K562 (cell line): ENCODE measurements around the gene BAMBI. TPM values are rescaled to one million over a fixed set of nuclear protein-coding genes. Genes with fewer than 3 reads are reported as not detected.
A peak's percentile ranks its signal among the peaks of the same experiment; 100 is the strongest.

Experiments used
- ATAC-seq: fragments of 200-7000 bp; cut with Tn5 transposase; 3 replicates; pipeline ENCODE4 v1.9.1; 2020; ENCODE audit warnings: moderate library complexity
- BruUV-seq: library from RNA; stranded (reverse); fragments of 400-500 nt; replicated peaks from 2 replicates; lab custom pipeline; 2021; lab: Mats Ljungman, UMichigan
- CTCF ChIA-PET: fragments of 300-600 bp; formaldehyde crosslinking; extraction: SDS; loops from one replicate; lab custom pipeline; 2021; ENCODE audit warnings: low intra/inter-chr PET ratio; lab: Yijun Ruan, JAX
- POLR2A ChIA-PET: fragments of 300-600, 350-650 bp; sonication (Branson Sonifier 250); formaldehyde crosslinking; extraction: SDS; loops from one replicate; lab custom pipeline; 2021; ENCODE audit warnings: antibody characterized with exemption, inconsistent platforms; lab: Yijun Ruan, JAX
- DNase-seq, 4 experiments: peaks; one replicate each; pipeline versions ENCODE4 v3.0.0 to v3.0.0-alpha.2; 2011 to 2018; ENCODE audit warnings: low spot score in 3 of 4, mixed read lengths in 3 of 4; ENCODE audit errors: extremely low read depth in 1 of 4
- FAIRE-seq: peaks from 2 replicates; lab custom pipeline; 2011; peaks lifted over from hg19 to GRCh38; lab: Jason Lieb, UNC
- H2AFZ ChIP-seq: 2 replicates; pipeline ENCODE4 v1.6.0; 2011; ENCODE audit warnings: low read depth, low read length, control low read depth, inconsistent platforms
- H3K27ac ChIP-seq: fragments of 200-600 bp; 3 replicates; pipeline ENCODE4 v1.8.0; 2011; ENCODE audit warnings: low read depth, mild to moderate bottlenecking, control low read depth, inconsistent platforms, low read length, moderate library complexity, mixed read lengths; ENCODE audit errors: extremely low read depth
- H3K27me3 ChIP-seq, 2 experiments: fragments of 300-600 bp in 1 of 2; 2 replicates in 1 of 2; 3 replicates in 1 of 2; pipeline versions ENCODE4 v1.6.0 to v1.8.0; 2011; ENCODE audit warnings: inconsistent platforms in 2 of 2, low read length in 2 of 2, mild to moderate bottlenecking in 1 of 2, mixed read lengths in 1 of 2, moderate library complexity in 1 of 2; ENCODE audit not compliant: control insufficient read depth in 2 of 2, insufficient read depth in 2 of 2
- H3K36me3 ChIP-seq: fragments of 300-600 bp; 3 replicates; pipeline ENCODE4 v1.8.0; 2011; ENCODE audit warnings: mild to moderate bottlenecking, low read length, inconsistent platforms; ENCODE audit not compliant: control insufficient read depth, insufficient read depth
- H3K4me1 ChIP-seq, 2 experiments: fragments of 200-600 bp in 1 of 2; replicated peaks in 1 of 2; 2 replicates in 1 of 2; 3 replicates in 1 of 2; pipeline versions ENCODE4 v1.5.1 to v1.8.0; 2011; ENCODE audit warnings: inconsistent platforms in 2 of 2, low read length in 2 of 2, mild to moderate bottlenecking in 1 of 2, mixed read lengths in 1 of 2, moderate library complexity in 1 of 2; ENCODE audit not compliant: control insufficient read depth in 2 of 2, insufficient read depth in 2 of 2
- H3K4me2 ChIP-seq: 2 replicates; pipeline ENCODE4 v1.6.1; 2011; ENCODE audit warnings: low read length, control low read depth, inconsistent platforms, mixed read lengths; ENCODE audit not compliant: insufficient read depth
- H3K4me3 ChIP-seq: fragments of 200-600 bp; sonication (generic), shearing (Covaris generic); 2 replicates; pipeline ENCODE4 v1.5.1; 2016; ENCODE audit warnings: control low read depth, inconsistent platforms
- H3K79me2 ChIP-seq: fragments of 200-600 bp; 3 replicates; pipeline ENCODE4 v1.8.0; 2011; ENCODE audit warnings: low read length, inconsistent platforms; ENCODE audit not compliant: control insufficient read depth, insufficient read depth
- H3K9ac ChIP-seq, 2 experiments: 2 replicates each; pipeline versions ENCODE4 v1.6.0 to v1.6.1; 2011; ENCODE audit warnings: low read depth in 2 of 2, low read length in 2 of 2, control low read depth in 1 of 2, inconsistent platforms in 1 of 2, mild to moderate bottlenecking in 1 of 2, mixed read lengths in 1 of 2; ENCODE audit not compliant: insufficient read depth in 1 of 2
- H3K9me1 ChIP-seq: one replicate; pipeline ENCODE4 v1.6.0; 2011; ENCODE audit warnings: inconsistent platforms, mild to moderate bottlenecking, low read length, moderate library complexity; ENCODE audit not compliant: control insufficient read depth, insufficient read depth
- H3K9me3 ChIP-seq: replicated peaks from 2 replicates; pipeline ENCODE4 v1.5.1; 2011; ENCODE audit warnings: low read depth, low read length, inconsistent platforms; ENCODE audit not compliant: control insufficient read depth, insufficient read depth
- H4K20me1 ChIP-seq: replicated peaks from 2 replicates; pipeline ENCODE4 v1.6.1; 2011; ENCODE audit warnings: low read length, inconsistent platforms, mixed read lengths; ENCODE audit not compliant: control insufficient read depth, insufficient read depth
- BMI1 ChIP-seq: fragments of 150-350 bp; IDR thresholded peaks from 2 replicates; pipeline ENCODE4 v1.6.1; 2014; ENCODE audit warnings: low read length
- CBX1 ChIP-seq: sonication (generic); IDR thresholded peaks from 2 replicates; pipeline ENCODE4 v1.6.1; 2016; ENCODE audit warnings: antibody characterized with exemption, low read depth, mild to moderate bottlenecking
- CREM ChIP-seq: IDR thresholded peaks from 2 replicates; pipeline ENCODE4 v1.6.1; 2014; ENCODE audit warnings: antibody characterized with exemption, low read depth
- IFI16 ChIP-seq: fragments of 250-450 bp; sonication (Bioruptor Pico); IDR thresholded peaks from 2 replicates; pipeline ENCODE4 v2.1.2; 2022; ENCODE audit warnings: mild to moderate bottlenecking, inconsistent platforms
- NELFE ChIP-seq: IDR thresholded peaks from 2 replicates; pipeline ENCODE4 v1.6.1; 2011; ENCODE audit warnings: mild to moderate bottlenecking; ENCODE audit not compliant: insufficient read depth, insufficient read length
- NFIX ChIP-seq: fragments of 250-450 bp; sonication (Bioruptor Pico); IDR thresholded peaks from 2 replicates; pipeline ENCODE4 v1.4.0; 2020; ENCODE audit warnings: low read depth, mild to moderate bottlenecking, moderate library complexity
- RNF2 ChIP-seq: sonication (generic); IDR thresholded peaks from 2 replicates; pipeline ENCODE4 v1.6.1; 2016
- ZBED1 ChIP-seq: IDR thresholded peaks from 2 replicates; pipeline ENCODE4 v1.6.1; 2014
- ZC3H11A ChIP-seq: IDR thresholded peaks from 2 replicates; pipeline ENCODE4 v1.6.1; 2012; ENCODE audit warnings: low read depth, low read length, improper control_type of control experiment
- ZMIZ1 ChIP-seq, 2 experiments: fragments of 150-350 bp in 1 of 2; IDR thresholded peaks; 2 replicates each; pipeline ENCODE4 v1.6.1; 2012 to 2016; ENCODE audit warnings: low read depth in 2 of 2, low read length in 2 of 2, mild to moderate bottlenecking in 1 of 2, moderate library complexity in 1 of 2
- WGBS: fragments of 100-300 bp; shearing (Covaris generic); methylation state at CpG from one replicate; pipeline ENCODE4 v1.1.6; 2016; ENCODE audit warnings: low coverage, mixed read lengths; ENCODE audit not compliant: insufficient coverage; ENCODE audit errors: missing lambda C conversion rate; 5-methylcytosine and 5-hydroxymethylcytosine counted together
- in situ Hi-C: fragments of 300-500 bp; cut with MboI; formaldehyde crosslinking; loops from 4 replicates; pipeline ENCODE4 v1.15.0; 2018; ENCODE audit warnings: inconsistent platforms, mixed read lengths
- intact Hi-C: fragments of 100-400 bp; cut with micrococcal nuclease; formaldehyde crosslinking; loops from 2 replicates; pipeline ENCODE4 v1.14.2; 2022
- polyA plus RNA-seq, 8 experiments: library from polyadenylated mRNA; depleted of rRNA in 4 of 8; stranded (reverse) in 5 of 8; unstranded in 3 of 8; fragments of >200 nt; fragmentation: Nextera tagmentation in 2 of 8; fragmentation: Illumina TruSeq in 1 of 8; extraction: Ambion mirVana in 2 of 8; extraction: Trizol in 1 of 8; gene quantifications; 2 replicates each; pipeline versions ENCODE4 v1.2.1 to v1.2.3, GENCODE V29; 2011 to 2014; ENCODE audit warnings: inconsistent platforms in 1 of 8, missing spikeins in 1 of 8
- total RNA-seq, 7 experiments: library from RNA; depleted of rRNA in 6 of 7; stranded (reverse); fragments of >200 nt in 6 of 7; fragmentation: Illumina TruSeq in 2 of 7; extraction: Trizol in 2 of 7; gene quantifications; 2 replicates each; pipeline versions ENCODE4 v1.2.1 to v1.2.3, GENCODE V29; 2011 to 2021; ENCODE audit warnings: low replicate concordance in 1 of 7
- TF ChIP-seq, protein P1 (sequence below), 2 experiments: fragments of 450-650 bp; IDR thresholded peaks; 2 replicates each; pipeline ENCODE4 v1.6.1; 2018; ENCODE audit warnings: mild to moderate bottlenecking in 2 of 2, low read depth in 1 of 2; ENCODE audit not compliant: partially characterized antibody in 2 of 2
- TF ChIP-seq, protein P2 (sequence below): fragments of 450-650 bp; IDR thresholded peaks from 2 replicates; pipeline ENCODE4 v1.6.1; 2017; ENCODE audit warnings: antibody characterized with exemption

Gene BAMBI
- total and polyA plus RNA-seq, 9 of the 15 experiments (the other 6 are each of a cell fraction or from before 2014, with no cell fraction given), result 2.0 to 21.8 (median 13.5) TPM

DNA sequence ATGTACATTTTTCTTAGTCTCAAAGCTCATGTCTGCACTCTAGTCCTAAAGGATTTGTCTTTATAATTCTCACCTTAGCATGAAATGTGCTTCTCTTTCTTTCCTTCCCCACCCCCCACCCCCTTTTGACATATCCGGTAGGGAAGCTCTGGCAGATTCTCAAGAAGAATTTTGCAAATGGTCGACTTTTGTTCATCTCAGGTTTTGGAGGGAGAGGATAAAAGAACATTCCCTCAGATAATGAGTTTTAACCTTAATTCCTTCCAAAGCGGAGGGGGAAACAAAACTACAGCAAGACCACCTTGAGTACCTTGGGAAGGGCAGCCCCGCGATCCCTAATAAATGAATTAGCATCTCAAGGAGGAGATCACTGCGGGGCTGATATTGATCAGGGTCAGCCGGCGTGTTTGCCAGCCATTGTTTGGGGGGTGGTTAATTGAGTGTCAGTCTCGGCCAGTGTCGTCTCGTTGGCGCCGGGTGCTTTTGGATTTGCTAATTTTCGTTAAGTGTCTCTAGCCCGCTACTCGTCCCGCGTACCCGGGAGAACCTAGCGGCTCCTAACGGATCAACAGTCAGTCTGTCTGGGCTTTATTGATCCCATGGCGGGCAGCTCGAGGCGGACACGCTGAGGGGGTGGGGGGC is 874 bp upstream of the BAMBI start:
- in situ Hi-C loops (loop anchor here (10.0 kb wide), 1 partner anchor 198 kb away; no protein-coding TSS in a partner anchor), intact Hi-C loops (loop anchor here (2.0 to 5.0 kb wide), 4 partner anchors 131 to 454 kb away; no protein-coding TSS in a partner anchor)
- peak overlapping the region; percentile 41; the same call in 2 of the 3 replicates for H3K27ac ChIP-seq
- H3K4me1 ChIP-seq, result peaks cover 23% of the 10 kb centered on the region in 2 experiments
- peak overlapping the region; percentile 61 to 90; a peak in 3 of 4 replicates for H3K9ac ChIP-seq
- FAIRE-seq (no peak), DNase-seq (peak in 1 of 4 experiments; percentile 34), ATAC-seq (no peak)
- no TSS peak for BruUV-seq
- H4K20me1 ChIP-seq, result peaks cover 26% of the 10 kb centered on the region
- H3K9me3 ChIP-seq, result no peaks in the 10 kb centered on the region
- 23% methylated on average over 14 of the region's 25 CpGs for WGBS
- peak overlapping the region; percentile 78 for H3K4me3 ChIP-seq
- peaks cover 8% of the 10 kb centered on the region; the same call in 1 of the 3 replicates for H3K36me3 ChIP-seq
- ChIA-PET CTCF (interaction anchor here (0.8 to 0.9 kb wide), 2 partner anchors 202 to 453 kb away, joined by 3 to 5 read pairs; no protein-coding TSS in a partner anchor), POLR2A (interaction anchor here (0.7 to 0.9 kb wide), 2 partner anchors 56 to 319 kb away, joined by 4 read pairs; no protein-coding TSS in a partner anchor)
- no peaks in the 10 kb centered on the region for H3K9me1 ChIP-seq
- peaks cover 41% of the 10 kb centered on the region for H3K79me2 ChIP-seq
- H3K4me2 ChIP-seq, result peak overlapping the region; percentile 66
- no peaks in the 10 kb centered on the region for H3K27me3 ChIP-seq
- H2AFZ ChIP-seq, result peak overlapping the region; percentile 95
- no peak for TF ChIP-seq CBX1
- no peak for TF ChIP-seq ZMIZ1 (IDR thresholded peaks at IDR 0.05; ENCODE audit: low read depth in 2 of 2, low read length in 2 of 2)
- no peak for TF ChIP-seq IFI16 (CRISPR knock-in tag)
- TF ChIP-seq NFIX (CRISPR knock-in tag), result no peak
- TF ChIP-seq CREM, result 0 out of 2 replicates have a peak, but pooled peaks have one; percentile 4
- TF ChIP-seq, protein P1, sequence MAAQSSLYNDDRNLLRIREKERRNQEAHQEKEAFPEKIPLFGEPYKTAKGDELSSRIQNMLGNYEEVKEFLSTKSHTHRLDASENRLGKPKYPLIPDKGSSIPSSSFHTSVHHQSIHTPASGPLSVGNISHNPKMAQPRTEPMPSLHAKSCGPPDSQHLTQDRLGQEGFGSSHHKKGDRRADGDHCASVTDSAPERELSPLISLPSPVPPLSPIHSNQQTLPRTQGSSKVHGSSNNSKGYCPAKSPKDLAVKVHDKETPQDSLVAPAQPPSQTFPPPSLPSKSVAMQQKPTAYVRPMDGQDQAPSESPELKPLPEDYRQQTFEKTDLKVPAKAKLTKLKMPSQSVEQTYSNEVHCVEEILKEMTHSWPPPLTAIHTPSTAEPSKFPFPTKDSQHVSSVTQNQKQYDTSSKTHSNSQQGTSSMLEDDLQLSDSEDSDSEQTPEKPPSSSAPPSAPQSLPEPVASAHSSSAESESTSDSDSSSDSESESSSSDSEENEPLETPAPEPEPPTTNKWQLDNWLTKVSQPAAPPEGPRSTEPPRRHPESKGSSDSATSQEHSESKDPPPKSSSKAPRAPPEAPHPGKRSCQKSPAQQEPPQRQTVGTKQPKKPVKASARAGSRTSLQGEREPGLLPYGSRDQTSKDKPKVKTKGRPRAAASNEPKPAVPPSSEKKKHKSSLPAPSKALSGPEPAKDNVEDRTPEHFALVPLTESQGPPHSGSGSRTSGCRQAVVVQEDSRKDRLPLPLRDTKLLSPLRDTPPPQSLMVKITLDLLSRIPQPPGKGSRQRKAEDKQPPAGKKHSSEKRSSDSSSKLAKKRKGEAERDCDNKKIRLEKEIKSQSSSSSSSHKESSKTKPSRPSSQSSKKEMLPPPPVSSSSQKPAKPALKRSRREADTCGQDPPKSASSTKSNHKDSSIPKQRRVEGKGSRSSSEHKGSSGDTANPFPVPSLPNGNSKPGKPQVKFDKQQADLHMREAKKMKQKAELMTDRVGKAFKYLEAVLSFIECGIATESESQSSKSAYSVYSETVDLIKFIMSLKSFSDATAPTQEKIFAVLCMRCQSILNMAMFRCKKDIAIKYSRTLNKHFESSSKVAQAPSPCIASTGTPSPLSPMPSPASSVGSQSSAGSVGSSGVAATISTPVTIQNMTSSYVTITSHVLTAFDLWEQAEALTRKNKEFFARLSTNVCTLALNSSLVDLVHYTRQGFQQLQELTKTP (IDR thresholded peaks at IDR 0.05; ENCODE audit: low read depth in 1 of 2, partially characterized antibody in 2 of 2), result no peak
- TF ChIP-seq RNF2, result no peak
- no peak for TF ChIP-seq ZBED1
- no peak for TF ChIP-seq BMI1
- TF ChIP-seq, protein P2, sequence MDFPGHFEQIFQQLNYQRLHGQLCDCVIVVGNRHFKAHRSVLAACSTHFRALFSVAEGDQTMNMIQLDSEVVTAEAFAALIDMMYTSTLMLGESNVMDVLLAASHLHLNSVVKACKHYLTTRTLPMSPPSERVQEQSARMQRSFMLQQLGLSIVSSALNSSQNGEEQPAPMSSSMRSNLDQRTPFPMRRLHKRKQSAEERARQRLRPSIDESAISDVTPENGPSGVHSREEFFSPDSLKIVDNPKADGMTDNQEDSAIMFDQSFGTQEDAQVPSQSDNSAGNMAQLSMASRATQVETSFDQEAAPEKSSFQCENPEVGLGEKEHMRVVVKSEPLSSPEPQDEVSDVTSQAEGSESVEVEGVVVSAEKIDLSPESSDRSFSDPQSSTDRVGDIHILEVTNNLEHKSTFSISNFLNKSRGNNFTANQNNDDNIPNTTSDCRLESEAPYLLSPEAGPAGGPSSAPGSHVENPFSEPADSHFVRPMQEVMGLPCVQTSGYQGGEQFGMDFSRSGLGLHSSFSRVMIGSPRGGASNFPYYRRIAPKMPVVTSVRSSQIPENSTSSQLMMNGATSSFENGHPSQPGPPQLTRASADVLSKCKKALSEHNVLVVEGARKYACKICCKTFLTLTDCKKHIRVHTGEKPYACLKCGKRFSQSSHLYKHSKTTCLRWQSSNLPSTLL, result no peak
- TF ChIP-seq NELFE, result no peak
- no peak for TF ChIP-seq ZC3H11A
